ENCODE results near the gene ABCB1. TPM values are rescaled to one million over a fixed set of nuclear protein-coding genes. Genes with fewer than 3 reads are reported as not detected.

ABCB1 gene
- total and polyA plus RNA-seq, 4 donors = 1.5 to 4.9 (median 2.6) TPM

- H3K27me3 ChIP-seq (ENCODE audit: control insufficient read depth in 3 of 3, insufficient read depth in 3 of 3, low read length in 2 of 3) = no peaks in the 10 kb centered on the region
- no peak overlapping the region for H3K4me3 ChIP-seq
- H3K9me3 ChIP-seq (ENCODE audit: control insufficient read depth in 4 of 4, insufficient read depth in 3 of 4, low read length in 3 of 4) = no peaks in the 10 kb centered on the region
- H3K4me1 ChIP-seq (ENCODE audit: control insufficient read depth in 5 of 5, insufficient read depth in 5 of 5, low read length in 5 of 5) = no peaks in the 10 kb centered on the region
- no peak for ATAC-seq (ENCODE audit: insufficient read depth, low FRiP score)
- H3K27ac ChIP-seq (ENCODE audit: low read depth in 1 of 2, low read length in 1 of 2) = no peak overlapping the region
- TF ChIP-seq CTCF (IDR thresholded peaks at IDR 0.05; ENCODE audit: control extremely low read depth, extremely low read depth) = no peak
- no peaks in the 10 kb centered on the region for H3K36me3 ChIP-seq (ENCODE audit: control insufficient read depth in 4 of 4, insufficient read depth in 4 of 4, low read length in 4 of 4)
- no peak overlapping the region for H3K9ac ChIP-seq (ENCODE audit: insufficient read depth in 1 of 2, low read length in 2 of 2)
- DNase-seq = peak in 1 of 3 donors; percentile 1
- 81 to 91% methylated on average over 3 of the region's 3 CpGs for WGBS, 2 donors
Measured at GRCh38 chr7:87552351-87552900, 48.3 kb downstream of the ABCB1 start.

GRCh38 chr7:87548123-87548919 is 52.4 kb downstream of the ABCB1 start:
- Histone ChIP-seq H3K27me3 (ENCODE audit: control insufficient read depth in 3 of 3, insufficient read depth in 3 of 3, low read length in 2 of 3) (no peaks in the 10 kb centered on the region), H3K27ac (ENCODE audit: low read depth in 1 of 2, low read length in 1 of 2) (no peak overlapping the region), H3K9me3 (ENCODE audit: control insufficient read depth in 4 of 4, insufficient read depth in 3 of 4, low read length in 3 of 4) (no peaks in the 10 kb centered on the region), H3K9ac (ENCODE audit: insufficient read depth in 1 of 2, low read length in 2 of 2) (no peak overlapping the region), H3K4me3 (no peak overlapping the region), H3K4me1 (ENCODE audit: control insufficient read depth in 5 of 5, insufficient read depth in 5 of 5, low read length in 5 of 5) (no peaks in the 10 kb centered on the region), H3K36me3 (ENCODE audit: control insufficient read depth in 4 of 4, insufficient read depth in 4 of 4, low read length in 4 of 4) (no peaks in the 10 kb centered on the region)
- WGBS, 2 donors = 82 to 87% methylated on average over 7 of the region's 7 CpGs
- DNase-seq (no peak), ATAC-seq (ENCODE audit: insufficient read depth, low FRiP score) (no peak)
- no peak for TF ChIP-seq CTCF (IDR thresholded peaks at IDR 0.05; ENCODE audit: control extremely low read depth, extremely low read depth)

GRCh38 chr7:87545760-87546159 is 54.9 kb downstream of the ABCB1 start:
- Histone ChIP-seq H3K9ac (ENCODE audit: insufficient read depth in 1 of 2, low read length in 2 of 2) (no peak overlapping the region), H3K27ac (ENCODE audit: low read depth in 1 of 2, low read length in 1 of 2) (no peak overlapping the region), H3K9me3 (ENCODE audit: control insufficient read depth in 4 of 4, insufficient read depth in 3 of 4, low read length in 3 of 4) (no peaks in the 10 kb centered on the region), H3K27me3 (ENCODE audit: control insufficient read depth in 3 of 3, insufficient read depth in 3 of 3, low read length in 2 of 3) (no peaks in the 10 kb centered on the region), H3K36me3 (ENCODE audit: control insufficient read depth in 4 of 4, insufficient read depth in 4 of 4, low read length in 4 of 4) (no peaks in the 10 kb centered on the region), H3K4me3 (no peak overlapping the region), H3K4me1 (ENCODE audit: control insufficient read depth in 5 of 5, insufficient read depth in 5 of 5, low read length in 5 of 5) (no peaks in the 10 kb centered on the region)
- DNase-seq (no peak), ATAC-seq (ENCODE audit: insufficient read depth, low FRiP score) (no peak)
- TF ChIP-seq CTCF (IDR thresholded peaks at IDR 0.05; ENCODE audit: control extremely low read depth, extremely low read depth) = no peak
- WGBS, 2 donors = 95% methylated on average over 6 of the region's 6 CpGs
